Kidney (tissue), 14 donors: ENCODE data around the gene SELPLG. TPM values are rescaled to one million over a fixed set of nuclear protein-coding genes. Genes with fewer than 3 reads are reported as not detected.

ENCODE experiments used
- DNase-seq, 5 donors: peaks; one replicate each; pipeline ENCODE4 v3.0.0-alpha.2; 2013 to 2020
- FAIRE-seq: peaks from 2 replicates; lab custom pipeline; 2012; peaks lifted over from hg19 to GRCh38; lab: Jason Lieb, UNC
- H3K27ac ChIP-seq, 2 donors: one replicate each; pipeline ENCODE4 v1.7.0; 2013; ENCODE audit warnings: low read depth in 2 of 2, low read length in 2 of 2, inconsistent platforms in 1 of 2
- H3K27me3 ChIP-seq: one replicate; pipeline ENCODE4 v1.7.1; 2013; ENCODE audit warnings: low read length, inconsistent platforms; ENCODE audit not compliant: control insufficient read depth, insufficient read depth
- H3K36me3 ChIP-seq, 3 donors: one replicate each; pipeline versions ENCODE4 v1.7.0 to v1.7.1; 2013; ENCODE audit warnings: low read length in 3 of 3, control low read depth in 1 of 3, inconsistent platforms in 1 of 3; ENCODE audit not compliant: insufficient read depth in 3 of 3, control insufficient read depth in 2 of 3
- H3K4me1 ChIP-seq, 3 donors: one replicate each; pipeline versions ENCODE4 v1.7.0 to v1.7.1; 2013; ENCODE audit warnings: low read length in 3 of 3, inconsistent platforms in 1 of 3, low read depth in 1 of 3; ENCODE audit not compliant: control insufficient read depth in 2 of 3, insufficient read depth in 2 of 3
- H3K4me3 ChIP-seq, 3 donors: one replicate each; pipeline versions ENCODE4 v1.7.0 to v1.8.1; 2013; ENCODE audit warnings: low read length in 3 of 3, control low read depth in 1 of 3, inconsistent platforms in 1 of 3
- H3K9ac ChIP-seq, 3 donors: one replicate each; pipeline versions ENCODE4 v1.7.0 to v1.7.1; 2013; ENCODE audit warnings: low read length in 3 of 3, control low read depth in 1 of 3, inconsistent platforms in 1 of 3
- H3K9me3 ChIP-seq, 3 donors: one replicate each; pipeline versions ENCODE4 v1.7.0 to v1.7.1; 2013; ENCODE audit warnings: low read length in 3 of 3, control low read depth in 1 of 3, inconsistent platforms in 1 of 3; ENCODE audit not compliant: control insufficient read depth in 2 of 3, insufficient read depth in 1 of 3
- intact Hi-C: fragments of 100-400 bp; cut with DNase I; formaldehyde crosslinking; loops from one replicate; pipeline ENCODE4 v1.11.1; 2022
- polyA plus RNA-seq: library from polyadenylated mRNA; stranded (reverse); fragments of 350-450 nt; fragmentation: Illumina TruSeq; extraction: RNeasy Lipid Tissue Mini Kit (QIAGEN cat#74804); gene quantifications from one replicate; pipeline ENCODE4 v1.2.3, GENCODE V29; 2014; ENCODE audit warnings: low read depth, low replicate concordance; ENCODE audit not compliant: insufficient read depth
- total RNA-seq: library from RNA; stranded (reverse); fragmentation: NEBNext Ultra II Directional; extraction: Animal tissue kit (Norgen Biotek cat#: 25700); gene quantifications from one replicate; pipeline ENCODE4 v1.2.1, GENCODE V29; 2021
- TF ChIP-seq, protein P1 (sequence below): IDR thresholded peaks from 3 replicates; pipeline ENCODE4 v1.5.1; 2012; ENCODE audit warnings: mild to moderate bottlenecking, moderate library complexity, borderline replicate concordance; ENCODE audit not compliant: insufficient read depth; ENCODE audit errors: extremely low read depth
- donor health status: control.
- donor health status: control.
- donor health status: control.
- donor health status: control.
- donor health status: control.
- donor health status: DM: yes; HTN: yes; CAD: no.
- donor health status: Normal renal cell carcinoma (clear cell type).

The SELPLG gene
- total and polyA plus RNA-seq, 2 donors from 2014 or later: 3.7 to 14.3 TPM

DNA sequence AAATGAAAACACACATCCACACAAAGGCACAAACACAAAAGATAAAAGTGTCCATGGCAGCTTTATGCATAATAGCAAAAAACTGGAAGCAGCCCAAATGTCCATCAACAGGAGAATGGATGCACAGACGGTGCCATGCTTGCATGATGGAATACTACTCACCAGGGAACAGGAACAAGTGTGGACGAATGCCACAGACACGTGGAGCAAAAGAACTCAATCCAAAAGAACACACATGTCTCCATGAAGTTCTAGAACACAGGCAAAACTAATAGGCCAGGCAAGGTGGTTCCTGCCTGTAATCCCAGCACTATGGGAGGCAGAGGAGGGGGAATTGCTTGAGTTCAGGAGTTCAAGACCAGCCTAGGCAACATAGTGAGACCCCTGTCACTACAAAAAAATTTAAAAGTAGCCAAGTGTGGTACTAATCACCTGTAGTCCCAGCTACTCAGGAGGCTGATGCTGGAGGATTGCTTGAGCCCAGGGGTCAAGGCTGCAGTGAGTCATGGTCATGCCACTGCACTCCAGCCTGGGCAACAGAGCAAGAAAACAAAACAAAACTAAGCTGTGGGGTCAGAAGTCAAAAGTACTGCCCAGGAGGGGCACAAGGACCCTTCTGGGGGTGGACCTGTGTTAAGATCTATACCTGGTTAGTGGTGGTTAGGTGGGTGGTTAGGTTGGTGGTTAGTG is 28.5 kb downstream of the SELPLG start:
- no peaks in the 10 kb centered on the region for H3K27me3 ChIP-seq

DNA sequence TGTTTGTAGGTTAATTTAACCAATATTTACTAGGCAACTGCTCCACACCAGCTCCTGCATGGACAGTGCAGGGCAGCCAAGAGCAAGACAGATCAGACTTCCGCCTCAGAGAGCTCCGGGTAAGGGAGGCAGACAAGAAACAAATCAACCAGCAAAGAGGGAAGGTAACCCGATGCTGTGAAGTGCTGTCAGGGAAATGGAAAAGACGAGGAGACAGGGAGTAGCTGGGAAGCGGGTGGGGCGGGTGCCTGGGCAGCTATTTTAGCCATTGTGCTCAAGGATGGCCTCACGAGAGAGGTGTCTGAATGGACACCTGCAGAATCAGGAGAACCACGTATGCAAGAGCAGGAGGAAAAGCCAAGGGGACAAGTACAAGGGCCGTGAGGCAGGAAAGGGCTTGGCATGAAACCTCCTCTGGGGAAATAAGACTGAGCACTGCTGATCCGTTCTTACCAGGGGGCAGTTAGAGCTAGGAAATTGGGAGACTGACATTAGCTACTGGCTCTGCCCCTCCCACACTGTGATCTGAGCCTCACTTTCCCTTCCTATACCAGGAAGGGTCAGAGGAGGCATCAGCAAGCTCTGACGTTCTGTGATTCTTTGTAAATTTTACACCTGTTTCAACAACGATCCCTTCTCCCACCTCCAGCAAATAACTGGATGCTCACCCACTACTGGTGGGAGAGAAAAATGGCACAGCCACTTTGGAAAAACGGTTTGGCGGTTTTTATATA is 29.3 kb downstream of the SELPLG start:
- Histone ChIP-seq H3K9ac (no peak overlapping the region), H3K36me3 (no peaks in the 10 kb centered on the region), H3K4me3 (no peak overlapping the region), H3K27ac (no peak overlapping the region), H3K27me3 (no peaks in the 10 kb centered on the region), H3K4me1 (no peaks in the 10 kb centered on the region), H3K9me3 (no peaks in the 10 kb centered on the region)
- TF ChIP-seq, protein P1, sequence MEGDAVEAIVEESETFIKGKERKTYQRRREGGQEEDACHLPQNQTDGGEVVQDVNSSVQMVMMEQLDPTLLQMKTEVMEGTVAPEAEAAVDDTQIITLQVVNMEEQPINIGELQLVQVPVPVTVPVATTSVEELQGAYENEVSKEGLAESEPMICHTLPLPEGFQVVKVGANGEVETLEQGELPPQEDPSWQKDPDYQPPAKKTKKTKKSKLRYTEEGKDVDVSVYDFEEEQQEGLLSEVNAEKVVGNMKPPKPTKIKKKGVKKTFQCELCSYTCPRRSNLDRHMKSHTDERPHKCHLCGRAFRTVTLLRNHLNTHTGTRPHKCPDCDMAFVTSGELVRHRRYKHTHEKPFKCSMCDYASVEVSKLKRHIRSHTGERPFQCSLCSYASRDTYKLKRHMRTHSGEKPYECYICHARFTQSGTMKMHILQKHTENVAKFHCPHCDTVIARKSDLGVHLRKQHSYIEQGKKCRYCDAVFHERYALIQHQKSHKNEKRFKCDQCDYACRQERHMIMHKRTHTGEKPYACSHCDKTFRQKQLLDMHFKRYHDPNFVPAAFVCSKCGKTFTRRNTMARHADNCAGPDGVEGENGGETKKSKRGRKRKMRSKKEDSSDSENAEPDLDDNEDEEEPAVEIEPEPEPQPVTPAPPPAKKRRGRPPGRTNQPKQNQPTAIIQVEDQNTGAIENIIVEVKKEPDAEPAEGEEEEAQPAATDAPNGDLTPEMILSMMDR: no peak
- FAIRE-seq: no peak
- peak in 3 of 5 donors; percentile 63 to 75 (median 63) for DNase-seq
- intact Hi-C loops: no loop called here

More for the DNA sequence above, 28.5 kb downstream of the SELPLG start:
- Histone ChIP-seq H3K36me3 (no peaks in the 10 kb centered on the region), H3K27ac (no peak overlapping the region), H3K4me1 (no peaks in the 10 kb centered on the region), H3K9me3 (no peaks in the 10 kb centered on the region), H3K4me3 (no peak overlapping the region), H3K9ac (no peak overlapping the region)
- FAIRE-seq (no peak), DNase-seq (no peak)
- TF ChIP-seq, protein P1: no peak
- intact Hi-C loops: no loop called here

DNA sequence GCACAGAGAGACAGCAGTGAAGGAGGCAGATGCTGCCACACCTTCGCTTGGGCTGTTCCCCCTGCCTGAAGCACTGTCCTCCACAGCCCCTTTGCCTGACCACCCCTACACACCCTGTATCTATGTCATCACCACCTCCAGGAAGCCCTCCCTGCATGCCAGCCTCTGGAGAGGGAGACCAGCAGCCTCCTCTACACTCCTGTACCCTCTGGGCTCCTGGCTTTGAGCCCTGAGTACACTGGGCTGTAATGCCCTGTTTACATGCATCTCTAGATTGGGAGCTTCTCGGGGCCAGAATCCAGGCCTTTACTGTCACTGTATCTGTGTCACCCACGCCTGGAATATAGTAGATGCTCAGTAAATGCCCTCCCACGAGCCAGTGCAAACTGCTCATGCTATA is 30.0 kb downstream of the SELPLG start:
- TF ChIP-seq, protein P1: no peak
- FAIRE-seq: no peak
- no peak overlapping the region for H3K4me3 ChIP-seq
- intact Hi-C loops: no loop called here
- peak in 1 of 5 donors; percentile 43 for DNase-seq
- H3K9me3 ChIP-seq: no peaks in the 10 kb centered on the region
- H3K4me1 ChIP-seq: no peaks in the 10 kb centered on the region
- no peak overlapping the region for H3K9ac ChIP-seq
- H3K27ac ChIP-seq: no peak overlapping the region
- no peaks in the 10 kb centered on the region for H3K36me3 ChIP-seq
- no peaks in the 10 kb centered on the region for H3K27me3 ChIP-seq
